Liver (tissue), 9 donors: ENCODE results near the gene SLC49A3. TPM values are rescaled to one million over a fixed set of nuclear protein-coding genes. Genes with fewer than 3 reads are reported as not detected.

Experiments used
- DNase-seq: peaks from one replicate; pipeline ENCODE4 v3.0.0-alpha.2; 2017; ENCODE audit warnings: low spot score
- H3K27ac ChIP-seq, 2 donors: one replicate each; pipeline ENCODE4 v1.7.0; 2013; ENCODE audit warnings: inconsistent platforms in 2 of 2, low read length in 2 of 2, control low read depth in 1 of 2, low read depth in 1 of 2, mild to moderate bottlenecking in 1 of 2
- H3K27me3 ChIP-seq, 4 donors: one replicate each; pipeline versions ENCODE4 v1.6.1 to v1.7.0; 2013; ENCODE audit warnings: low read length in 3 of 4, inconsistent platforms in 1 of 4, mild to moderate bottlenecking in 1 of 4, moderate library complexity in 1 of 4; ENCODE audit not compliant: control insufficient read depth in 4 of 4, insufficient read depth in 4 of 4
- H3K36me3 ChIP-seq, 4 donors: one replicate each; pipeline versions ENCODE4 v1.6.1 to v1.7.0; 2013; ENCODE audit warnings: low read length in 3 of 4, mild to moderate bottlenecking in 3 of 4, low read depth in 1 of 4, moderate library complexity in 1 of 4; ENCODE audit not compliant: control insufficient read depth in 4 of 4, insufficient read depth in 3 of 4
- H3K4me1 ChIP-seq, 4 donors: one replicate each; pipeline versions ENCODE4 v1.6.1 to v1.7.0; 2013; ENCODE audit warnings: low read length in 3 of 4, mild to moderate bottlenecking in 3 of 4, moderate library complexity in 1 of 4; ENCODE audit not compliant: control insufficient read depth in 4 of 4, insufficient read depth in 4 of 4
- H3K4me3 ChIP-seq, 3 donors: one replicate each; pipeline versions ENCODE4 v1.6.1 to v1.7.0; 2013; ENCODE audit warnings: low read length in 3 of 3, control low read depth in 1 of 3, low read depth in 1 of 3, mild to moderate bottlenecking in 1 of 3
- H3K9ac ChIP-seq, 2 donors: one replicate each; pipeline ENCODE4 v1.7.0; 2013; ENCODE audit warnings: low read length in 2 of 2, mild to moderate bottlenecking in 2 of 2, moderate library complexity in 2 of 2, control low read depth in 1 of 2, low read depth in 1 of 2
- H3K9me3 ChIP-seq, 4 donors: one replicate each; pipeline versions ENCODE4 v1.6.1 to v1.7.0; 2013; ENCODE audit warnings: low read length in 3 of 4; ENCODE audit not compliant: control insufficient read depth in 4 of 4
- ATF3 ChIP-seq: IDR thresholded peaks from 2 replicates; pipeline ENCODE4 v1.6.1; 2016; ENCODE audit warnings: antibody characterized with exemption
- CTCF ChIP-seq: fragments of 150-350 bp; IDR thresholded peaks from 2 replicates; pipeline ENCODE4 v1.5.1; 2017; ENCODE audit warnings: improper control_type of control experiment, low read depth, low read length; ENCODE audit not compliant: missing input control
- EGR1 ChIP-seq, 2 donors: IDR thresholded peaks; 2 replicates each; pipeline ENCODE4 v1.6.1; 2016 to 2018; ENCODE audit warnings: antibody characterized with exemption in 2 of 2, low read depth in 2 of 2
- FOXA1 ChIP-seq: IDR thresholded peaks from 2 replicates; pipeline ENCODE4 v1.6.1; 2016; ENCODE audit warnings: antibody characterized with exemption
- FOXA2 ChIP-seq: IDR thresholded peaks from 2 replicates; pipeline ENCODE4 v1.6.1; 2016; ENCODE audit warnings: antibody characterized with exemption
- GABPA ChIP-seq, 2 donors: IDR thresholded peaks in 1 of 2; conservative IDR thresholded peaks in 1 of 2; 2 replicates each; pipeline ENCODE4 v1.6.1; 2016; ENCODE audit warnings: antibody characterized with exemption in 2 of 2, mild to moderate bottlenecking in 1 of 2, moderate library complexity in 1 of 2
- HNF4A ChIP-seq, 2 donors: conservative IDR thresholded peaks; 2 replicates each; pipeline ENCODE4 v1.6.1; 2016; ENCODE audit warnings: antibody characterized with exemption in 2 of 2, mild to moderate bottlenecking in 2 of 2
- HNF4G ChIP-seq: IDR thresholded peaks from 2 replicates; pipeline ENCODE4 v1.6.1; 2016; ENCODE audit warnings: antibody characterized with exemption
- JUND ChIP-seq, 2 donors: IDR thresholded peaks; 2 replicates each; pipeline ENCODE4 v1.6.1; 2016; ENCODE audit warnings: antibody characterized with exemption in 2 of 2
- MAX ChIP-seq: IDR thresholded peaks from 2 replicates; pipeline ENCODE4 v1.6.1; 2016; ENCODE audit warnings: antibody characterized with exemption
- NR2F2 ChIP-seq: IDR thresholded peaks from 2 replicates; pipeline ENCODE4 v1.6.1; 2016; ENCODE audit warnings: antibody characterized with exemption
- RAD21 ChIP-seq, 2 donors: IDR thresholded peaks; 2 replicates each; pipeline ENCODE4 v1.6.1; 2016; ENCODE audit warnings: antibody characterized with exemption in 2 of 2, mild to moderate bottlenecking in 2 of 2
- REST ChIP-seq: IDR thresholded peaks from 2 replicates; pipeline ENCODE4 v1.6.1; 2016; ENCODE audit warnings: antibody characterized with exemption, mild to moderate bottlenecking
- RXRA ChIP-seq, 2 donors: IDR thresholded peaks; 2 replicates each; pipeline ENCODE4 v1.6.1; 2017 to 2018; ENCODE audit warnings: antibody characterized with exemption in 2 of 2, mild to moderate bottlenecking in 1 of 2
- SP1 ChIP-seq: IDR thresholded peaks from 2 replicates; pipeline ENCODE4 v1.6.1; 2018; ENCODE audit warnings: antibody characterized with exemption, mild to moderate bottlenecking
- TAF1 ChIP-seq: conservative IDR thresholded peaks from 2 replicates; pipeline ENCODE4 v1.6.1; 2016; ENCODE audit warnings: antibody characterized with exemption, mild to moderate bottlenecking
- YY1 ChIP-seq: IDR thresholded peaks from 2 replicates; pipeline ENCODE4 v1.6.1; 2016; ENCODE audit warnings: antibody characterized with exemption, mild to moderate bottlenecking
- ZBTB33 ChIP-seq: IDR thresholded peaks from 2 replicates; pipeline ENCODE4 v1.6.1; 2016; ENCODE audit warnings: antibody characterized with exemption
- WGBS: extraction: QIAGEN DNeasy Blood & Tissue Kit; methylation state at CpG from one replicate; pipeline ENCODE4 v1.1.7; 2013; 5-methylcytosine and 5-hydroxymethylcytosine counted together
- polyA plus RNA-seq, 2 donors: library from polyadenylated mRNA; stranded (reverse) in 1 of 2; unstranded in 1 of 2; fragments of 200-250 nt in 1 of 2; fragments of >200 nt in 1 of 2; fragmentation: Nextera tagmentation in 1 of 2; extraction: Ambion mirVana in 1 of 2; gene quantifications; one replicate each; pipeline versions ENCODE4 v1.2.1 to v1.2.3, GENCODE V29; 2013 to 2015
- total RNA-seq, 2 donors: library from RNA; depleted of rRNA; stranded (reverse); fragments of >200 nt; gene quantifications; one replicate each; pipeline ENCODE4 v1.2.3, GENCODE V29; 2014
- donor health status: healthy.
- donor health status: healthy.
- donor health status: healthy.
- donor health status: healthy.
- donor health status: healthy.

SLC49A3 gene
- total and polyA plus RNA-seq, 4 donors: 0.40 to 3.6 (median 2.0) TPM

GRCh38 chr4:633406-633805, 55.5 kb downstream of the SLC49A3 start:
- WGBS: 45% methylated on average over 9 of the region's 9 CpGs
- DNase-seq: no peak

GRCh38 chr4:632926-633325, 56.0 kb downstream of the SLC49A3 start:
- TF ChIP-seq ATF3 (no peak), RAD21 (IDR thresholded peaks at IDR 0.05) (no peak), MAX (no peak), HNF4G (no peak), YY1 (no peak), EGR1 (IDR thresholded peaks at IDR 0.05; ENCODE audit: low read depth in 2 of 2) (no peak), JUND (IDR thresholded peaks at IDR 0.05) (no peak), ZBTB33 (no peak), SP1 (no peak), HNF4A (conservative IDR thresholded peaks at IDR 0.05) (no peak), RXRA (IDR thresholded peaks at IDR 0.05) (no peak), CTCF (no peak), GABPA (IDR thresholded peaks at IDR 0.05 in 1 of 2, conservative IDR thresholded peaks at IDR 0.05 in 1 of 2) (no peak), NR2F2 (no peak), FOXA1 (no peak), TAF1 (no peak), REST (no peak)
- peaks cover 0 to 4% (median 0%) of the 10 kb centered on the region in 4 donors for H3K9me3 ChIP-seq
- H3K9ac ChIP-seq: no peak overlapping the region
- DNase-seq: no peak
- H3K4me1 ChIP-seq: no peaks in the 10 kb centered on the region
- no peak overlapping the region for H3K4me3 ChIP-seq
- WGBS: 88% methylated on average over 6 of the region's 6 CpGs
- peaks cover 0 to 4% (median 0%) of the 10 kb centered on the region in 4 donors for H3K27me3 ChIP-seq
- no peak overlapping the region for H3K27ac ChIP-seq
- no peaks in the 10 kb centered on the region for H3K36me3 ChIP-seq

More at GRCh38 chr4:633406-633805, 55.5 kb downstream of the SLC49A3 start:
- H3K27me3 ChIP-seq: peaks cover 0 to 4% (median 0%) of the 10 kb centered on the region in 4 donors
- no peak overlapping the region for H3K9ac ChIP-seq
- H3K36me3 ChIP-seq: no peaks in the 10 kb centered on the region
- H3K4me1 ChIP-seq: no peaks in the 10 kb centered on the region
- no peak for TF ChIP-seq CTCF
- TF ChIP-seq FOXA2: no peak
- no peak for TF ChIP-seq HNF4A (conservative IDR thresholded peaks at IDR 0.05)
- no peak for TF ChIP-seq JUND (IDR thresholded peaks at IDR 0.05)
- TF ChIP-seq RAD21 (IDR thresholded peaks at IDR 0.05): no peak
- TF ChIP-seq SP1: no peak
- H3K9me3 ChIP-seq: peaks cover 0 to 4% (median 0%) of the 10 kb centered on the region in 4 donors
- H3K27ac ChIP-seq: no peak overlapping the region
- H3K4me3 ChIP-seq: no peak overlapping the region
